ENCODE results near the gene AMBRA1.

AMBRA1 gene

DNA sequence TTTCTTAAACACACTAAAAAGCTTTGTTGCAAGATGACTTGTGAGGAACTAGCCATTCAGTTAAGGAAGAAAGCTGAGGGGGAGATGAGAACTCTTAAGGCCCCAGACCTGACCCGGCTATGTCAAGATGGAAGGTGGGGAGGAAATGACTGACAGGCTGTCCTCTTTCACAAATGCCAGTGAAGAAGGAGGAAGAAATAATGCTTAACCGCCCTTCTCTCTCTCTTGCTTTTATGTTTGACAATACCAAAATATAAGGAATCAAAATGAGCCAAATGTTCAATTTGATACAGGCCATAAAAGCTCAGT is 87.4 kb downstream of the AMBRA1 start:
- DNase-seq (ENCODE audit: low read depth) = no peak

DNA sequence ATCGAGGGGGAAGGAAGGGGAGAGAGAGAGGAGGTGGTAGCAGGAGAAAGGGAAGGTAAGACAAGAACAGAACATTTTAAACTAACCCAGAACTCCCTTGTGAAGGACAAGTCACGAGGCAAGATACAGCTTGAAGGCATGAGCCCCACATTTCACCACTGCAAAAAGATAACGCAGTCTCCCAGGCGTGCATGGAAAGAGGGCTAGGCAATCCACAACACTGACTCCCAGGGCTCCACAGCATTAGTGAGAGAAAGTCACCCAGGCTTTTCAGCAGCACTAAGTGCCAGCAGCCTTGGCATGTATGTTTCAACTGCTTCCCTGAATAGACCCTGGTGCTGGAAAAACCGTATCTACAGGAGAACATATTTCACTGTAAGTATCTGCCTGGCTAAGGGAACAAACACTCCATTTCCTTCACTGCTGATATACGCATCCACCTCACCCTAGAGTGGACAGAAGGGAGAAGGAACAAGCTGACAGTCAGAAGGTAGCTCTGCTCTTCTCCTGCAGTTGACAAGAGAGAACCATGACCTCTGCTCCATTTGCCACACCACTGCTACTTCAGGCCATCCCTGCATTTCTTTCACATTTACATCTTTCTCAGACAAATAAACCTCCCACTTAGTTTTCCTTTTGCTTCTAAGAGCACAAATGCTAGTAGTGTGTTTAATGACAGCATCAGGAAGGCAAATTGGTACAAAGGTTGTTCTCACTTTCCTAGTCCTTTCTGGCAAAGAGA is 87.9 kb downstream of the AMBRA1 start:
- peak; percentile 6 for DNase-seq (ENCODE audit: low read depth)

DNA sequence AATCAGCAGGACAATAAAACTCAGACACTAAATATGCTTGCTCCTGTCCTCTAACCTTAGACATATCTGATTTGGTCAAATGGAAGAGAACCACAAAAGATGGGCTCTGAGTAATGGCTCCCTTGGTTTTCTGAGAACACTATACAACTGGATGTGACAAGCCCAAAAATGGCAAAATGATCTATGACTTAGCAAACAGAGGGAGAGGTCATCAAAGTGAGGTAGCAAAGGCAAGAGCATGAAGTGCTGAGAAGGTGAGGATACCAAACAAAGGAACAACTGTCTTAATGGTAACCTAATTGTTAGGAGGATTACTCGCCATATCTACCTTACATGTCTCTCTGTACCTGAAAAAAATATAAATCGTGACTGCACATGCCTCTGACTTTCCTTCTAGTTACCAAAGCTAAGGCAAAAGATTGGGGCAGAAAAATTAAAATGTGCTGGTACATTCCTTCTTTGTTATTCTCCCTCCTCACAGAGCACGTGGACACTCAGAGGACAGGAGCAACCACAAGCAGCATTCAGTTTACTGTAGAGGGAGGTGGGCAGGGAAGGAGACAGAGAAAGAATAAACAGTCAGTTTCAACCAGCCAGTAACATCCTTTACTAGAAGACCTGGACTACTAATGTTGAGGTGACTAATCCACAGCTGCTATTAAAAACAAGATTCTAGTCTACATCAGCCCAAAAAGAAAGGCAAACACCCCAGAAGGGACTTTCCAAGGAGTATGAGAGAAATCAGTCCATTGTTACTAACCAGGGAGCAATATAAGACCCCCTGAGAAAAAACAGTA is 88.8 kb downstream of the AMBRA1 start:
- peak; percentile 88 for DNase-seq (ENCODE audit: low read depth)

DNA sequence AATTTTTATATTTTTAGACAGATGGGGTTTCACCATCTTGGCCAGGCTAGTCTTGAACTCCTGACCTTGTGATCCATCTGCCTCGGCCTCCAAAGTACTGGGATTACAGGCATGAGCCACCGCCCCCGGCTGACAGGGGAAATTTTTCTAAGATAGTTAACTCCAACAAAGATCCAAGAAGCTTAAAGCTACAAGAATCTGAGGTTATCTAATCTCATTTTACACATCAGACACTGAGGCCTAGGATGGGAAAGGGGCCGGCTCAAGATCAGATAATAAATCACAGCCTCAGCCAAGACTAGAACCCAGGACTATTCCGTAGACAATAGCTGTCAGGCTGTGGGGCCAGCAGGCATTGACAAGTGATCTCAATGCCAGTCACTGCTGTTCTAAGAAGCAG is 94.0 kb downstream of the AMBRA1 start:
- DNase-seq (ENCODE audit: low read depth) = no peak

DNA sequence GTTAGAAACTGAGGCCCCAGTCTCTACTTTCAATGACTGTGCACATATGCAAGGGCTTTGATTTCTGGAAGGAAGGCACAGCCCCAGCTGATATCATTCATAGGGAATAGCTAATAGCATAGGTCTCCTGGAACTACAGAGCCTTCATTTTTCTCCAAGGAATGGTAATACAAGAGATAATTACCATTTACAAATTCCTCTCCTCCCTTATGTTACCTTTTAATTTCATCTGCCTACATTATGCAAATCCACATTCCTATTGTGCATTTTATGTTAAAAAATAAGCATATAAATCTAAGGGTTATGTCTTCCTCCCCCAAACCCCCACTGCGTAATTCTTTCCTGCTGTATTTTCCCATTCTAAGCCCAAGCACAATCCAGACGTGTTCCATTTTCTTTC is 94.9 kb downstream of the AMBRA1 start:
- no peak for DNase-seq (ENCODE audit: low read depth)

DNA sequence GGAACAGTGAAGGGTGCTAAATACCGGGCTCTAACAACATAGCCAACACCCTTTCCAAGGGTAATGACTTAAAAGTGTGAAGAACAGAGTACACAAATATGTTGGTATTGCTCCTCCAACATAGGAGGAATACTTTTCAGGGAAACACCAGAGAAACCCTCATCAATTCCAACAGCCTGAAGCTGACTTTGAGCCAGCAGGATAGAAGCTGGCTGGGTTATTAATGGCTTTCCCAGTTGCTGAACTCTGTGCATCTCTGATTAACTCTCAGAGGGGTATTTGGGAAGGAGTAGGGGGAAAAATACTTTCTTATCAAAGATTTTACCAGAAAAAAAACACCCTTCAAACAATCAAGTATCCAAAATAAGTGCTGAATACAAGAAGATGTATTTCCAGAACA is 95.6 kb downstream of the AMBRA1 start:
- no peak for DNase-seq (ENCODE audit: low read depth)

DNA sequence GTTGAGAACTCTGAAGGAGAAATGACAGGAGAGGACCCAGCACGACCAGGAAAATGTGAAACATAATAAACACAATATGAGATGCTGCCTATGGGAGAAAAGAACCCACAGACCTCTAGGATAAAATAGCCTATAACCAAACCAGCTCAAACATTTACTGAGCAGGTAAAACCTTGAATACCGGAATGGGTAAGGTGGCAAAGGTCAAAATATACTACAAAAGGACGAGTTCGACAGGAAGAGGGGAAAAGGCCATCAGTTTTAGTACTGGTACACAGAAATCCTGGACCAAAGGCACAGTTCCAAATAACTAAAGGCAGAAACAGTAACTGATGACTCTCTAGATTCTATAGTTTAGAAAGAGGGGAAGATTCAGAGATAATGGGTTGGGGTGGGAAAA is 96.3 kb downstream of the AMBRA1 start:
- DNase-seq (ENCODE audit: low read depth) = no peak

DNA sequence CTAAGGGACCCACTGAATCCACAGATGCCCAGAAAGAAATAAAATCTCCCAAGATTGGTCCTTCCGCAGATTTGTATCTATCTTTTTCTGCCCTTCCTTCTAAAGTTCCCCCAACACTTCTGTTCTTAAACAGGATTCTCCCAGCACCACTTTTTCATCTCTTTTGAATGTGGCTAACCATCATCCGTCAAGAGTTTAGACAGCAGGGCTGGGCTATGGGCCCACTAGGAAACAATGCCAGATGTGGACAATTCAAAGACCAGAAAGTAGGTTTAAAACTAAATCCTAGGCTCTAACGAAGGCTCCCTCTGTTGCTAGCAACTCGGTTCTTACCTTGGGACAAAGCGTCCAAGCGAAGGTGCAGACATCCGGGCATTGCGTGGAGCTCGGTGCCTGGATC is 100.0 kb downstream of the AMBRA1 start:
- no peak for DNase-seq (ENCODE audit: low read depth)

DNA sequence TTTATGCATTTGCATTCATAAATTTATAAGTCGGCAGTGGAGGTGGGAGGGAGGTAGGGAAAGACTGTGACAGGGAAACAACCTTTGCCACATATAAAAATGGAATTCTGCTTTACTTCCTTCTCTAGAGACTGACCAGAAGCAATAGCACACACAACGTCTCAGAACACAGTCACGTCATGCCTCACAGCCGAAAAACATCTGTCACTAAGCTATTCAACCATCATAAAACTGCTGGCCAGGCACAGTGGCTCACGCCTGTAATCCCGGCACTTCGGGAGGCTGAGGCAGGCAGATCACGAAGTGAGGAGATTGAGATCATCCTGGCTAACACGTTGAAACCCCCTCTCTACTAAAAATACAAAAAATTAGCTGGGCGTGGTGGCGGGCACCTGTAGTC is 101.3 kb downstream of the AMBRA1 start:
- DNase-seq (ENCODE audit: low read depth) = no peak

DNA sequence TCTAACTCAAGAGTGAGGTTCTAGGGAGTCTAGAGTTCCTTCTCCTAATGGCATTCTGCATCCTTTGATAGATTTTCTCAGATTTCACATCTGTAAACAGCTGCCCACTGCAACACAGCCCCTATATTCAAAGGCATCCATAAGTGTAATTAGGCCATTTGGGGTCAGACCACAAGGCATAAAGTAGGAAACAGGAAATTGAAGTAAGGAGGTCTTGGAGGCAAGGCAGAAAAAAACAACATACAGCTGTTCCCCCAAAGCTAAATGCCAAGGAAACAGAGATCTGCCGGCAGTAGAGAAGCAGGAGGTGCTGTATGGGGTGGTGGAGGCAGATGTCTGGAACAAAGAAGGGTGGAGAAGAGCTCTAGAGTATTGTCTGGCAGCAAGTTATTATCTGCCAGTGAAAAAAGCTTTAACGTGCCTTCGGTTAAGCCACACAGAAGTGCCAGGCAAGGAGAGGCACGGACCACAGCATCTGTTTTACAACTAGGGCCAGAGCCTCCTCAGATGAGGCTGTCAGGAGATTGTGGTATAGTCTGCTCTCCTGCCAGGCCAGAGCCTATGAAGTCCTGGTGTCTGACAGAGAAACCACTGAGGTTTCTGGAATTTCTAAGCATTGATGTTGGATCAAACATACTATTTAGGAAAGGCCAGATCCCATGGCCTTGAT is 102.0 kb downstream of the AMBRA1 start:
- DNase-seq (ENCODE audit: low read depth) = peak; percentile 11

DNA sequence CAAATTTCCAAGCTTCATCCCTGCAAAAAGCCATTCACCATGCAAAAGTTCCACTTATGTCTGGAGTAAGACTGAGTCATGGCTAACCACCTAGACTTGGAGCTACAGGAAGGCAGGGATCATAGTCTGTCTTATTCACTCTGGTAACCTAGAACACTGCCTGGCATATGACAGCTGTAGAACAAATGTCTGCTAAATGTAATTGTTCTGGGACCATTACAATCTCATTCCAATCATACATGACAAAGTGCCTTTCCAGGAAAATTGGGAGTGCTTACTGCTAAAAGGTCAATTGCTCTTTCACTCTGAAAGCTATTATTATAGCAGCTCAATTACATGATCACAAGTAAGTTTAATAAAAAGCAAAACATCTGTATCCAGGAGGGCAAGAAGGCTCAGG is 103.2 kb downstream of the AMBRA1 start:
- DNase-seq (ENCODE audit: low read depth) = peak; percentile 61

DNA sequence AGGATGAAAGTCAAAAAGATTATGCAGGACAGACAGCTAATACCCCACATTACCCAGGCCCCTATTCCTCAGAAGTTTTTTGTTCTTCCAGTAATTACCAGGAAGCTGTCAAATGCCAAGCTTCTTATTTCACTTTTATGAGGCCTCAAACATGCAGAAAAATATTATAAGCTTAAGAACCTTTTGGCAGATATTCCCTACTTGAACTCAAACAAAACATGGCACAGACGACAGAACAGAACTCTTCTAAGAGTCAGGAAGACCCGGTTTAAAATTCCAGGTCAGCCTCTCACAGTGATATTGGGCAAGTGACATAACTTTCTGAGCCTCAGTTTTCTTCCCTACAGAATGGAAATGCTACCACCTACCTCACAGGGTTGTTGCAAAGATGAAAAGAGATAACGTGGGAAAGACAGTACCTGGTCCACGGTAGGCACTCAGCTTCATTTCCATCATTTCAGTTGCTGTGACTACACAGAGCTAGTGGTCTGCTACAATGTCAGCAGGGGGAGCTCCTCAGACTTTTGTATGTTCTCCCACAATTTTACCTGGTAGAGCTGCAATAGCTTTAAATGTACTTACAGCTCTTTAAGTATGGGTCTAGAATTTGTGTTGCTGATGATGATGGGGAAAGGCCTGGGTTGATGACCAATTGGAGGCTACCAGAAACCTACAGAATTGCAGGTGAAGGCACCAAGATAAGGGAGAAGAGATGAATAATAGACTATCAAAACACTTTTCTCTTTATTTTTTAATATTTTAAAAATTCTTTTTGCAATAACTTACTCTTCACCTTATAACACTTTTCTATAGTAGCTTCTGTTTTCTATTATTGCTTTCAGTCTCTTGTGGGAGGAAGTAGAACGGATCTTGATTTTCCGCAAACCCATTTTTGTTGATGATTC is 103.9 kb downstream of the AMBRA1 start:
- DNase-seq (ENCODE audit: low read depth) = peak; percentile 65

DNA sequence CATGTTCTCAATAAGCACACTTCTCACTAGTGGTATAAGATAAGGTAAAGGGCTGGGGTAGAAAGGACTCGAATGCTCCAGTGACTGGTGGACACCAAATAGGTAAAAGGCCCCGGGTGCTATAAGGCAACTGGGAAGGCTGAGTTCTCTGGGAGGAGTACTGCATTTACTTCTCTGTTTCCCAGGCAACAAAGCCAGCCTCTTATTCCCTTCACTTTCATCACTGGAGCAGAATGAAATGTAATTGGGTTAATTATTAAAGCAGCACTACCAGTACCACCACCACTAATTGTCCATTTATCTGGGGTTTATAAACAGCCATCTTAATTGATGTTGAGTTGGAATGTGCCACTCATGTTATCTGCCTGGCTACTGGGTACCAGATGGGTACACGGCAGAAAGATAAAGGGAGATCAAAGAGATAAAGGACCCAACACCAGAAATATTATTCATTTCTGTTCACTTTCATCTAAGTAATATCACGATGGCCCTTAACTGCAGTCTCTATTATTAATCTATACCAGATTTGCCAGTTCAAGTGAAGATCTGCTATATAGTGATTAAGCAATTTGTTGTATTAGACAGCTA is 107.9 kb downstream of the AMBRA1 start:
- DNase-seq (ENCODE audit: low read depth) = no peak

DNA sequence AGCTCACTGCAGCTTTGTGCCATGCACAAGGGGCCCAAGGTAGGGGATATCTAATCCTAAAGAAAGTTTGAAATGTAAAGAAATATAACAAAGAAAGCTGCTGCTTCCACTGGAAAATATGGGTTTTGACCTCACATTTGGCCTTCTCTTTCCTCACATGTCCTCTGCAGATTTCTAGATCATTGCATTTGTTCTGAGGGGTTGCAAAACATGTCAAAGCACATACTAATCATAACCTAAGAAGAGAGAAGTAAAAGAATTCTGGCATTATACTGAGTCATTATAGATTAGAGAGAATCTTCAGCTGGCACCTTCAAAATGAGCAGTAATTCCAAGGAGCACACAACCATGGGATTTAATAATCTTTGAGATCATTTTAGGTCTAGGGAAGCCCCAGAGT is 109.7 kb downstream of the AMBRA1 start:
- no peak for DNase-seq (ENCODE audit: low read depth)

DNA sequence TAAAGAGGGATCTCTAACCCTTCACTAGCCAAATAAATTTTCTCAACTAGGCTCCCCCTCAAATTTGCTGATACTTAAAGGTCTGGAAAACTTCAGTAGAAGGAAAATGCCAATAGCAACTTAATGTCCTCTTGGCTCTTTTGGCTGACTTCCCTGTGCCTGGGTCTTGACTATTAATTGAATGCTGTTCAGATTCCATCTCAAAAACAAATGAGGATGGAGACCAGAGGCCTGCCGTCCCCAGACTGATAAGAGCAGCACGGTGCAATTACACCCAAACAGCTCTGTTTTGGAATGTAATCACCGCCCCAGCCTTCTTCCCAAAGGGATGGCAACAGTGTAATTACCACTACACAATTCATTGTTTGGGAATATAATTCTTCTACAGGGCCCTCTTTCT is 112.9 kb downstream of the AMBRA1 start:
- DNase-seq (ENCODE audit: low read depth) = no peak

DNA sequence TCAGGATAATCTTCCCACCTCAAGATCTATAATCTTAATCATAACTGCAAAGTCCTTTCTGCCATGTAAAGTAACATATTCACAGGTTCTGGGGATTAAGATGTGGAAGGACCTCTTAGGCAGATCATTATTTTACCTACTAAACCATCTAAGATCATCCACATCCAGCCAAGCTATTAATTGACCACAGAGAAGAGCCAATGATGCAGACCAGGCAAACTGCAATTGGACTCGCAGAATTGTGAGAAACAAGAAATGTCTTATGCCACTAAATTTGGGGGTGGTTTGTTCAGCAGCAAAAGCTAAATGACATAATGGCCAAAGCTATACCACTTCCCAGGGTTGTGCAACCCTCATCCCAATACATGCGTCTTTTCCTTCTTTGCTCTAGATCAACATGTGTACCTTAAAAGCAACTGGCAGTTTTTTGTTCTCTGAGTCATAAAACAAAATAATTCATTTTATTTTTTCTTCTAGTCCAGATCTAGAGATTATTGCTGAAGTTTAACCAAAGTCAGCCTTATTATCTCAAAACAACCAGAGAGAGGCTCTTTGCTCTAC is 113.6 kb downstream of the AMBRA1 start:
- DNase-seq (ENCODE audit: low read depth) = no peak

DNA sequence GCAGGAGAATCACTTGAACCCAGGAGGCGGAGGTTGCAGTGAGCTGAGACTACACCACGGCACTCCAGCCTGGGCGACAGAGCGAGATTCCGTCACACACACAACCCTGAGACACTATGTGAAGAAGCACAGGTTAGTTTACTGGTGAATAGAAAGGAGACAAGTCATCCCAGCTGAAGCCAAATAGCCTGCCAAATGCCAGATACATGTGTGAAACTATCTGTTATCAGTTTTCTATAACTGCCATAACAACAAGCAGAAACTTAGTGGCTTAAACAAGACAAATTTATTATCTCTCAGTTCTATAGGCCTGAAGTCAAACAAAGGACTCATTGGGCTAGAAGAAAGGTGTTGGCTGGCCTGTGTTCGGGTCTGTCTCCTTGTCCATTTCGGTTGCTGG is 114.2 kb downstream of the AMBRA1 start:
- no peak for DNase-seq (ENCODE audit: low read depth)

DNA sequence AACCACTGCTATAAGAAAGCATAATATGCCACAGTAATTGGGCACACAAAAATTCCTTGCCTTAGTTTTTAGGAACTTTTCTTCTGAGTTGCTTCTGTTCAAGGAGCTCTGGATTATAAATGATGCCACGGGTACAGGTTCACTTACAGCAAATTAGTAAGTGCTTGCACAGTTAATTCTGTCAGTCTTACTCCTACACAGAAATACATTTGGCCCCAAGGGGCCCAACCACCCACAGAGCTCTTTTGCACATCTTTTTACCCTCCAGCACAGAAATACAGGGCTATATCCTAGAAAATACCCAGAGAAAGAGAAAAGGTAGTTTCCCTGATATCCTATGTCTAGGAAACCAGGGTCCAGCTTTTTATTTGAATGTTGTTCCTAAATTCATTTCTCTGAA is 115.6 kb downstream of the AMBRA1 start:
- no peak for DNase-seq (ENCODE audit: low read depth)

DNA sequence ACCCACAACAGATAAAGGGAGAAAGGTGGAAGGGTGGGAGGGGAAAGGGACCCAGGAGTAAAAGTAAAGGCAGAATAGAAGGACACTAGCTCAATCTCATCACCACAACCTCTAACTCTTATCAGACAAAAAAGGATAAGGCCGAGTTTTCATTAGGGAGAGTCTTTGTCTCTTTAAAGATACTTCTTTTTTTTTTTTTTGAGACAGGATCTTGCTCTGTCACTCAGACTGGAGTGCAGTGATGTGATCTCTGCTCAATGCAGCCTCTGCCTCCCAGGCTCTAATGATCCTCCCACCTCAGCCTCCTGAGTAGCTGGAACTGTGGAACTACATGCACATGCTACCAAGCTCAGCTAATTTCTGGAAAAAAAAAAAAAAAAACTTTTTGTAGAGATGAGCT is 116.7 kb downstream of the AMBRA1 start:
- DNase-seq (ENCODE audit: low read depth) = no peak

DNA sequence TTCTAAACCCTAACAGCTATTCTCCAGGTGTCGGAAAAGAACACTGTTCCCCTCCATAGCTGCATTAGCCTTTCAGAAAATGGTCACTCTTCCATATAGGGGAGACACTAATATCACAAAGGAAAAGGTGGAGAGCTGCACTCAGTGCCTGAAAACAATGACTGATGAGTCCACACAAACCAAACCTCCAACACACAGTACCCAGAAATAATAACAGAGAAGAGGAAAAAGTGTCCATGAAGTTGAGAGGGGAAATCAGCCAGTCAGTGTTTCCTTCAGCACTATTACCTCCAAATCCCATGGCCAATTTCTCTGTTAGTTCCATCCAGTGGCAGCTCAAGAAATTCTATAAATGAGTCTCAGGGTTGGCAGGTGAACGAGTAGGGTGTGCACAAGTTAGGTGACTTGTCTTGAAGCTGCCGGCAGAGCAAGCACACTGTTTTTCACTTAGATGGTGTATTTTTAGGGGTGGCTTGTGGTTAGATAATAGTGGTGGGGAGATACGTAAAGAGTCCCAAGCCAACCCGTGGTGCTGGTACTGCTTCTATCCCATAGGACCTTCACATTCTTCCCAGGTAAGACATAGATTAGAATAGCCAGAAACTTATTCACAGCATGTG is 117.8 kb downstream of the AMBRA1 start:
- no peak for DNase-seq (ENCODE audit: low read depth)

Measured in iris pigment epithelial cell (primary cell).